Activated CD8-positive, alpha-beta memory T cell treated with anti-CD3 and anti-CD28 coated beads for 48 hours (primary cell): Measurements from ENCODE around the gene MIER2.

Experiments used
- DNase-seq, 3 experiments: peaks; one replicate each; pipeline ENCODE4 v3.0.0-alpha.2; 2020; ENCODE audit warnings: low read depth in 2 of 3, low spot score in 2 of 3

Gene MIER2

GRCh38 chr19:379796-380195, 35.2 kb upstream of the MIER2 start:
- no peak for DNase-seq

DNA sequence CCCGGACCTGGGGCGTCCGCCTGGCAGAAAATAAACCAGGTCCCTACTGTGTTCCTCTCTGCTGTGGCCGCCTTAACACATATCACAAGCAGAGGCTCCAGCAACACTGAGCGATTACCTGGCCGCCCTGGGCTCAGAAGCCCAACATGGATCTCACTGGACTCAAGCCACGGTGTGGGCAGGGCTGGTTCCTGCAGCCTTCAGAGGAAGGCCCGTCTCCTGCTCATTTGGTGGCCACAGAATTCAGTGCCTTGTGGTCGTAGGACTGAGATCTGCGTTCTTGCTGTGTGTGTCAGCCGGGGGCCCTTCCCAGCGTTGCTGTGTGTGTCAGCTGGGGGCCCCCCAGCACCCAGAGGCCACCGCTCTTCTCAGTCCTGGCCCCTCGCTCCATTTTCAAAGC, 34.1 kb upstream of the MIER2 start:
- DNase-seq = no peak

GRCh38 chr19:377801-378581, 33.4 kb upstream of the MIER2 start:
- DNase-seq = no peak

GRCh38 chr19:376111-376470, 31.5 kb upstream of the MIER2 start:
- no peak for DNase-seq

DNA sequence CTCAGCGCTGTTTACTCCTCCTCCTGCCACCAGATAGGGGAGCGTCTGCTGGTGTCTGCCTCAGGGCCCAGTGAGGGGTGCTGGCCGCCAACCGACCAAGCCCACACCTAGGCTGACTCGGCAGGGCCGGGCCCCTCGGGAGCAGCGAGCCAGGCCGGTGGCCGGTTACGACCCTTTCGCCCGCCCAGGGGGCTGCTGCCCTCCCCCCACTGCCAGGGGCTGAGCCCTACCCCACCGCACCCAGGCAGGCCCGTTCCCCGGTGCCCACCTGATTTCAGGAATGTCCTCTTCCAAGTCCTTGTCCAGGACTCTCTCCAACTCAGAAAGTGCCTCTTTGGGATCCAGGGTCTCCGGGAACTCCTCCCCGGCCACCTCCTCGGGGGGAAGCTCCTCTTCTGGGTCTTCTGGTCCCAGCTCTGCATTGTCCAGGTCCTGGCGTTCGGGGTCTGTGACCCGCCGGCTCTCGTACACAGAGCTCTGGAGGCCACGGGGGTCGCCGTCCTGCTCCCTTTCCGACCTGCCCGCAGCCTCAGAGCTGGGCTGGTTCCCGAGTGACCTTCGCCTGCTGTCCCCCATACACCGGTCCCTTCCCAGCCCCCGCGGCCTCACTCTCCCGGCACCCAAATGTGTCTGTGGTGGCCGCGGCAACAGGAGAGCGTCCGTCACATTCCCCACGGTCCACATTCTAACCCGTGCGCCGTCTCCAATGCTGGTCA, 31.0 kb upstream of the MIER2 start:
- no peak for DNase-seq

- no peak for DNase-seq
These were observed 30.3 kb upstream of the MIER2 start for GRCh38 chr19:374886-375235.

DNA sequence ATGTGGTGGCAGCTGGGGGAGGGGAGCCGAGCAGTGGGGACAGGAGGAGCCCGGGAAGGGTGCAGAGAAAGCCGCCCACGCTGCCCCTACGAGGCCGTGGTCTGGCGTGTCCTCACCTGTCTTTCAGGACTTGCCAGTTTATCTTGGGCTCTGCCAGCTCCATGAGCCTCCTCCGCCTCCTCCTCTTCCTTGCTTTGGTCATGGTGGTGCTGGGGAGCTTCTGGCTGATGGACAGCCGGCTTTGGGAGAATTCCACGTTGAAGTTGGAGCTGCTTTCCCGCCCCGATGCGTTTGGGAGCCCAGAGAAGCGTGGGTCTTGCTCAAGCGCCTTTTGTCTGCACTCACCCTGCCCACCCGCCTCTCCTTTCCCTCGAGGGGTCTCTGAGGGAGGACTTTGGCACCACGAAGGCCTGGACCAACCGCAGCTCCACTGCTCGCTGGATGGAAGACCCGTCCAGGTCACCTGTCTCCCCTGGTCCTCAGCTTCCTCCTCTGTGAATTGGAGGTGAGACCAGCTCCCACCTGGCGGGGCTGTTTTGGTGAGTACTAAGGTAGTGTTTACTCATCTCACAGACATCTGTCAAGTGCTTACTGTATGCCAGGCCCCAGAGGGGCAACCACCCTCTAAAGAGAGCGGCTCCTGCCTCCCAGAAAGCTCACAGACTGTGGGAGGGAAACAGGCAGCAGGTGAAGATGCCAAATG, 29.7 kb upstream of the MIER2 start:
- DNase-seq = no peak

DNA sequence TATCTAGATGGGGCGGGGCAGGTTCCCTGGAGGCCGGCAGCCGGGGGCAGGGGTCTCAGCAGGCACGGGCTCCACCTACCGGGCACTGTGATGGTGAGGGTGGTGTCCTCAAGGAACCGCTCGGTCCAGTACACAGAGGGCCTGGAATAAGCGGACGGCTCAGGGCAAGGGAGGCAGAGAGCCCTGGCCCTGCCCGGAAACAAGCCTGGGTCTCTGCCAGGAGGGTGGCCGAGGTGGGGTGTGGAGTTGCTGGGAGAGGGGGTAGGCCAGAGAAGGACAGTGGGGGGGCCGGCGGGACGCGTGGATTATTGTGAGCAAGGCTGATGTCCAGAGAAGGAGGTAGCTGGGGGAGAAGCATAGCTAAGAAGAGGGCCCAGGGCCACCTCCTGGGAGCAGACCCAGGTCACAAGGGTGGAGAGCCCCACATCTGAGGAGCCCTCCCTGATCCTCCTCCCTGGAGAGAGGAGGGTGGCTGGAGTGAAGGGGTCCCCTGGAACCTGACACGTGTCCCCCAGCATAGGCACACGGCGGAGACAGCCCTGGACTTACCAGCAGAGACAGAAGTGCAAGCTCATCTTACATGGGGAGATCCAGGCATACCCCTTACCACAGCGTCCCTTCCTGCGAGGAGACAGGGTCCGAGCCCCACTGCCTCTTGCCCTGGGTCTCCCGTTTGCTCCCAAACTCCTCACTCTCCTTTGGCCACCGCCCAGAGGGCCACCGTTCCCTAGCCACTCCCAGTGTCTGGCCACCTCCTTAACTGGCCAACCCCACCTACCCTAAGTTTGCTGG, 29.0 kb upstream of the MIER2 start:
- DNase-seq = no peak

DNA sequence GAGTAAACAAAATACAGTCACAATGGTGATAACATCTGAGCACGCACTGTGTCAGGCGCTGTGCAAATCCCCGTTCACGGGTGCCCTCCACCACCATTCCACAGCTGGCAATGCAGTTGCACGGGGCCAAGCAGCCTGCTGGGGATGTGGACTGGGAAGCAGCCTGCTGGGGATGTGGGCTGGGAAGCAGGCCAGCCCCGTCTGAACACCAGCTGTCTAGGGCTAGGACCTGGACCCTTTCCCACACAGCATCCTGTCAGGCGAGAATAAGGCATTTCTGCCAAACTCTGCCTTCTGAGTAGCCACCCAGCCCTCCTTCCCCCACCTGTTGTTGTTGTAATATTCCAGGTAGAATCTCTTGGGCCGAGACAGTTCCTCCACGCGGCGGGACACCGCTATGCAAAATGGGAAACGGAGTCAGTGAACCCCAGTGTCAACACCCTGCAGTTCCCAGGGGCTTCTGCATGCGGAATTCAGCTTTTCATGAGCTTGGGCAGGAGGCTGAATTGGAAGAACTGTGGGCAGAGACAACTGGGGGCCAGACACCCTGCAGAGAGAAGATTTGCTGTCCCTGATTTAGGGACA, 27.8 kb upstream of the MIER2 start:
- DNase-seq = no peak

- no peak for DNase-seq
These were observed 27.0 kb upstream of the MIER2 start for GRCh38 chr19:371501-372168.

- DNase-seq = no peak
These were observed 26.2 kb upstream of the MIER2 start for GRCh38 chr19:370641-371330.

DNA sequence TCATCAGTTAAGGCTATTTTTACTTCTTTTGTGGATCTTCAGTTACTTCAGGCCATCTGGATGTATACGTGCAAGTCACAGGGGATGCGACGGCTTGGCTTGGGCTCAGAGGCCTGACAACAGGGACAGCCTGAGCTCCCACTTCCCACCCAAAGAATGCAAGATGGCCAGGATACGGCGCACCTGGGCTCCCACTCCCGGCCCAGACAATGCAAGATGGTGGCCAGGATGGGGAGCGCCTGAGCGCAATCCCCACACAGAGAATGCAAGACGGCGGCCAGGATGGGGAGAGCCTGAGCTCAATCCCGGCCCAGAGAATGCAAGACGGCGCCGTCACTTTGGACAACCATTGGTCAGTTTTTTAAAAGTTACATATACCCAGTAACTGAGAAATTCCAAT, 25.3 kb upstream of the MIER2 start:
- no peak for DNase-seq

GRCh38 chr19:369256-369655, 24.7 kb upstream of the MIER2 start:
- no peak for DNase-seq

DNA sequence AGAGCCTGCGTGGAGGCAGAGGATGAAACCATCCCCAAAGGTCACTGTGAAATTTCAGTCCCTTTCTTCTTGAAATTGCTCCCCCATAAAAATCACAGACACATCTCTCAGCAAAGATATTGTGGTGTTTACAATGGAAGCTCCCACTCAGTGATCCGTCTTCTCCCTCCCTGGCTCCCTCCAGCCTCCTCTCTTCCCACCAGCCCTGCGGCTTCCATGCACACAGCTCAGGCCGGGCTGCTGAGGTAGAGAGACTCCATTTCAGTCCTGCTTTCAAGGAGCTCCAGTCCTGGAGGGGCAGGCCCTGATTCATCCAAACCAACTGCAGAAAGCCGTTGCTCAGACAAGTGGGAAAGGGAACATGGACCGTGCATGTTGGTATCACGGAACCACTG, 24.0 kb upstream of the MIER2 start:
- DNase-seq = no peak

DNA sequence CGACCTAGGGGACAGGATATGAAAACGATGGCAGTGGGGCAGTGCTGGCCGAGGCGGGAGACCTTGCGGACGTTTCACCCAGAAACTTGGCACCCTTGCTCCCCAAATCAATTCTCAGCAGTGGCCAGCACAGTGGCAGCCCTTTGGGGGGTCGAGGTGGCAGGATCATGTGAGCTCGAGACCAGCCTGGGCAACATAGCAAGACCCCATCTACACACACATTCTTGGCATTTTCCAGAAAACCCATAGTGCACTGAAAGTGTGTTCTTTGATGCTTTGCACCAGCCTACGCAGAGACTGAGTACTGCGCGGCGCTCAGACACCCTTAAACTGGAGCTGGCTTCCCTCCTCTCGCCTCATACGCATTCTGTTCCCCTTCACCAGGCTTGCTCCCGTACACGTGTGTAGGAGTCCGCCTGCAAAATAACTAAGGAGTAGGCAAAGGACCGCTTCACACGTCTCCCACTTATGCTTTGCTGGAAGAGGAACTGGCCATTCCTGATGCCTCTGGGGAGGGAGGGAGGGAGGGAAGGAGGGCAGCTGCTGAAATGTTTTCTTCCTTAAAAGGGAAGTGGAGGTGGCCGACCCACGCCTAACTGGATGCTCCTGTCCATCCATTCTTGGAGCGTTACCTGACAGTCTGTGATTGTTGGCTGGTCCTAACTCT, 23.5 kb upstream of the MIER2 start:
- DNase-seq = no peak

DNA sequence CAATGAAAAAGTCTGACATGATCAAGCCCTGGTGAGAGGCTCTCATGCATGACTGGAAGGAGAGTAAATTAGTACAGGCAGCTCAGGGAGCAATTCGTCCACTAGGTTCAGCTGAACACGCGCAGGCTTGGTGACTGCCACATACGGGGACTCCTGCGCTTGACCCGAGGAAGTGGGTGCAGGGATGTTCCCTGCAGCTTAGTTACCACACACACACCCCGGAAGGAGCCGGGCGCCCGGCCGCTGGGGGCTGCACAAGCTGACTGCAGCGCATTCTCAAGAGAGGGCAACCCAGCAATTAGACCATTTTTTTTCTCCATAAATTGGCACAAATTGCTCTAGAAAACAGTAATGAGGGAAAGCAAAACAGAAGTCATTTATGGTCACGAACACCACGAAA, 23.0 kb upstream of the MIER2 start:
- no peak for DNase-seq

GRCh38 chr19:366951-367350, 22.4 kb upstream of the MIER2 start:
- no peak for DNase-seq

- DNase-seq = no peak
These were observed 21.7 kb upstream of the MIER2 start for GRCh38 chr19:366205-366783.
